Activated T-helper 1 cell treated with anti-CD3 and anti-CD28 coated beads, Interleukin-12 subunit alpha, Interleukin-12 subunit beta, Interleukin-2, Interleukin-4 antibody, amounts not matched to agents 30 ng/mL and 10 ng/mL and 1 ng/mL, durations not matched to agents 14 hours and 24 hours and 36 hours (primary cell): Measurements from ENCODE around the gene MSMO1. TPM values are rescaled to one million over a fixed set of nuclear protein-coding genes. Genes with fewer than 3 reads are reported as not detected.

Experiments
- DNase-seq: peaks from one replicate; pipeline ENCODE4 v3.0.0; 2021; ENCODE audit warnings: low spot score
- H3K27ac Mint-ChIP-seq: one replicate; pipeline ENCODE4 v1.8.0; 2021; ENCODE audit warnings: mild to moderate bottlenecking, mixed read lengths
- H3K27me3 Mint-ChIP-seq: one replicate; pipeline ENCODE4 v1.8.0; 2022; ENCODE audit warnings: mild to moderate bottlenecking, moderate library complexity, mixed read lengths; ENCODE audit not compliant: insufficient read depth
- H3K36me3 Mint-ChIP-seq: one replicate; pipeline ENCODE4 v1.8.0; 2021; ENCODE audit warnings: low read depth, mixed read lengths
- H3K4me1 Mint-ChIP-seq: one replicate; pipeline ENCODE4 v1.8.0; 2021; ENCODE audit warnings: low read depth, mixed read lengths
- H3K4me3 Mint-ChIP-seq: one replicate; pipeline ENCODE4 v1.8.0; 2021; ENCODE audit warnings: mild to moderate bottlenecking, moderate library complexity, mixed read lengths
- H3K9me3 Mint-ChIP-seq: one replicate; pipeline ENCODE4 v1.8.0; 2021; ENCODE audit warnings: mixed read lengths
- intact Hi-C: fragments of 100-400 bp; cut with micrococcal nuclease; formaldehyde crosslinking; loops from one replicate; pipeline ENCODE4 v1.15.1; 2024
- total RNA-seq: library from RNA; stranded (reverse); gene quantifications from 2 replicates; pipeline ENCODE4 v1.2.3, GENCODE V29; 2022

The MSMO1 gene
- total RNA-seq, 1 donor from 2014 or later: 74.1 TPM

- no peak for DNase-seq
- Mint-ChIP-seq H3K27ac (no peak overlapping the region), H3K9me3 (no peaks in the 10 kb centered on the region), H3K4me3 (no peak overlapping the region), H3K27me3 (peaks cover 7% of the 10 kb centered on the region), H3K4me1 (peaks cover 9% of the 10 kb centered on the region), H3K36me3 (peaks cover 10% of the 10 kb centered on the region)
- intact Hi-C loops: no loop called here
Observed at GRCh38 chr4:165347647-165348569, 20.4 kb downstream of the MSMO1 start.

- DNase-seq: no peak
- H3K27ac Mint-ChIP-seq: no peak overlapping the region
- H3K27me3 Mint-ChIP-seq: peaks cover 17% of the 10 kb centered on the region
- H3K36me3 Mint-ChIP-seq: no peaks in the 10 kb centered on the region
- intact Hi-C loops: no loop called here
- H3K4me1 Mint-ChIP-seq: no peaks in the 10 kb centered on the region
- no peaks in the 10 kb centered on the region for H3K9me3 Mint-ChIP-seq
- no peak overlapping the region for H3K4me3 Mint-ChIP-seq
Observed at GRCh38 chr4:165351359-165352130, 24.1 kb downstream of the MSMO1 start.

GRCh38 chr4:165355900-165356300 is 28.4 kb downstream of the MSMO1 start:
- Mint-ChIP-seq H3K36me3 (no peaks in the 10 kb centered on the region), H3K27me3 (peaks cover 29% of the 10 kb centered on the region), H3K4me1 (no peaks in the 10 kb centered on the region), H3K27ac (no peak overlapping the region), H3K4me3 (no peak overlapping the region), H3K9me3 (no peaks in the 10 kb centered on the region)
- intact Hi-C loops: no loop called here
- DNase-seq: no peak

GRCh38 chr4:165359506-165359905 is 32.0 kb downstream of the MSMO1 start:
- Mint-ChIP-seq H3K4me1 (no peaks in the 10 kb centered on the region), H3K27ac (no peak overlapping the region), H3K4me3 (no peak overlapping the region), H3K9me3 (no peaks in the 10 kb centered on the region), H3K36me3 (no peaks in the 10 kb centered on the region), H3K27me3 (peaks cover 40% of the 10 kb centered on the region)
- intact Hi-C loops: no loop called here
- DNase-seq: no peak

GRCh38 chr4:165360041-165360695 is 32.7 kb downstream of the MSMO1 start:
- no peak overlapping the region for H3K27ac Mint-ChIP-seq
- H3K4me3 Mint-ChIP-seq: no peak overlapping the region
- no peaks in the 10 kb centered on the region for H3K36me3 Mint-ChIP-seq
- H3K27me3 Mint-ChIP-seq: peaks cover 40% of the 10 kb centered on the region
- no peaks in the 10 kb centered on the region for H3K4me1 Mint-ChIP-seq
- H3K9me3 Mint-ChIP-seq: no peaks in the 10 kb centered on the region
- intact Hi-C loops: loop anchor here (5.0 kb wide), 1 partner anchor 102 kb away; no protein-coding TSS in a partner anchor
- no peak for DNase-seq

- intact Hi-C loops: loop anchor here (5.0 kb wide), 1 partner anchor 101 kb away; no protein-coding TSS in a partner anchor
- H3K36me3 Mint-ChIP-seq: no peaks in the 10 kb centered on the region
Observed at GRCh38 chr4:165360985-165361670, 33.7 kb downstream of the MSMO1 start.

GRCh38 chr4:165361810-165362209 is 34.3 kb downstream of the MSMO1 start:
- no peak overlapping the region for H3K27ac Mint-ChIP-seq

More at GRCh38 chr4:165360985-165361670, 33.7 kb downstream of the MSMO1 start:
- Mint-ChIP-seq H3K27me3 (peaks cover 33% of the 10 kb centered on the region), H3K4me3 (no peak overlapping the region), H3K4me1 (no peaks in the 10 kb centered on the region), H3K9me3 (no peaks in the 10 kb centered on the region), H3K27ac (no peak overlapping the region)
- no peak for DNase-seq

GRCh38 chr4:165364452-165365080 is 37.1 kb downstream of the MSMO1 start:
- no peaks in the 10 kb centered on the region for H3K9me3 Mint-ChIP-seq
- no peak for DNase-seq
- no peaks in the 10 kb centered on the region for H3K36me3 Mint-ChIP-seq
- H3K27me3 Mint-ChIP-seq: peaks cover 24% of the 10 kb centered on the region
- no peaks in the 10 kb centered on the region for H3K4me1 Mint-ChIP-seq
- intact Hi-C loops: loop anchor here (5.0 kb wide), 1 partner anchor 98 kb away; no protein-coding TSS in a partner anchor
- no peak overlapping the region for H3K27ac Mint-ChIP-seq
- no peak overlapping the region for H3K4me3 Mint-ChIP-seq

More at GRCh38 chr4:165361810-165362209, 34.3 kb downstream of the MSMO1 start:
- H3K9me3 Mint-ChIP-seq: no peaks in the 10 kb centered on the region
- no peak overlapping the region for H3K4me3 Mint-ChIP-seq
- no peak for DNase-seq
- H3K36me3 Mint-ChIP-seq: no peaks in the 10 kb centered on the region
- no peaks in the 10 kb centered on the region for H3K4me1 Mint-ChIP-seq
- H3K27me3 Mint-ChIP-seq: peaks cover 32% of the 10 kb centered on the region
- intact Hi-C loops: loop anchor here (5.0 kb wide), 1 partner anchor 100 kb away; no protein-coding TSS in a partner anchor

GRCh38 chr4:165367040-165367439 is 39.6 kb downstream of the MSMO1 start:
- Mint-ChIP-seq H3K36me3 (no peaks in the 10 kb centered on the region), H3K4me3 (no peak overlapping the region), H3K9me3 (no peaks in the 10 kb centered on the region), H3K4me1 (no peaks in the 10 kb centered on the region), H3K27me3 (peaks cover 21% of the 10 kb centered on the region), H3K27ac (no peak overlapping the region)
- intact Hi-C loops: no loop called here
- DNase-seq: no peak

GRCh38 chr4:165368114-165368513 is 40.6 kb downstream of the MSMO1 start:
- intact Hi-C loops: no loop called here
- Mint-ChIP-seq H3K36me3 (no peaks in the 10 kb centered on the region), H3K4me1 (no peaks in the 10 kb centered on the region), H3K27me3 (peaks cover 22% of the 10 kb centered on the region), H3K4me3 (no peak overlapping the region), H3K9me3 (no peaks in the 10 kb centered on the region), H3K27ac (no peak overlapping the region)
- DNase-seq: no peak

- H3K27ac Mint-ChIP-seq: no peak overlapping the region
- H3K9me3 Mint-ChIP-seq: no peaks in the 10 kb centered on the region
- H3K4me1 Mint-ChIP-seq: no peaks in the 10 kb centered on the region
- intact Hi-C loops: no loop called here
- peaks cover 23% of the 10 kb centered on the region for H3K27me3 Mint-ChIP-seq
- no peak overlapping the region for H3K4me3 Mint-ChIP-seq
- no peaks in the 10 kb centered on the region for H3K36me3 Mint-ChIP-seq
- DNase-seq: no peak
Observed at GRCh38 chr4:165368567-165368966, 41.1 kb downstream of the MSMO1 start.

- DNase-seq: no peak
- Mint-ChIP-seq H3K27ac (no peak overlapping the region), H3K27me3 (peaks cover 31% of the 10 kb centered on the region), H3K36me3 (no peaks in the 10 kb centered on the region), H3K9me3 (peaks cover 5% of the 10 kb centered on the region), H3K4me3 (no peak overlapping the region), H3K4me1 (no peaks in the 10 kb centered on the region)
- intact Hi-C loops: no loop called here
Observed at GRCh38 chr4:165369522-165369921, 42.1 kb downstream of the MSMO1 start.
